Measurements from ENCODE around the gene DMD.

GRCh38 chrX:31563792-31564191 lies 1647.6 kb downstream of the DMD start:
- TF ChIP-seq POLR2A (IDR thresholded peaks at IDR 0.05; ENCODE audit: control extremely low read depth in 1 of 2, low read depth in 2 of 2, low read length in 2 of 2) = no peak
- no peak for TF ChIP-seq CTCF (IDR thresholded peaks at IDR 0.05; ENCODE audit: control extremely low read depth in 1 of 3, insufficient read depth in 1 of 3, low read depth in 1 of 3, low read length in 3 of 3)

All from H1 (cell line).